Measurements from ENCODE around the gene DNER.

Gene DNER

GRCh38 chr2:229486673-229487072 lies 227.7 kb downstream of the DNER start:
- DNase-seq (ENCODE audit: low read depth), result no peak

GRCh38 chr2:229485857-229486256 lies 228.5 kb downstream of the DNER start:
- no peak for DNase-seq (ENCODE audit: low read depth)

- DNase-seq (ENCODE audit: low read depth), result no peak
Measured at GRCh38 chr2:229477269-229477755, 237.0 kb downstream of the DNER start.

GRCh38 chr2:229475778-229476177 lies 238.6 kb downstream of the DNER start:
- no peak for DNase-seq (ENCODE audit: low read depth)

- DNase-seq (ENCODE audit: low read depth), result no peak
Measured at GRCh38 chr2:229474125-229474524, 240.2 kb downstream of the DNER start.

GRCh38 chr2:229470781-229471180 lies 243.6 kb downstream of the DNER start:
- DNase-seq (ENCODE audit: low read depth), result no peak

GRCh38 chr2:229467783-229468182 lies 246.6 kb downstream of the DNER start:
- no peak for DNase-seq (ENCODE audit: low read depth)

- no peak for DNase-seq (ENCODE audit: low read depth)
Measured at GRCh38 chr2:229463841-229464346, 250.5 kb downstream of the DNER start.

GRCh38 chr2:229462112-229462511 lies 252.2 kb downstream of the DNER start:
- DNase-seq (ENCODE audit: low read depth), result no peak

GRCh38 chr2:229456091-229456490 lies 258.3 kb downstream of the DNER start:
- DNase-seq (ENCODE audit: low read depth), result no peak

- peak; percentile 29 for DNase-seq (ENCODE audit: low read depth)
Measured at GRCh38 chr2:229454934-229455631, 259.3 kb downstream of the DNER start.

GRCh38 chr2:229453230-229453629 lies 261.1 kb downstream of the DNER start:
- no peak for DNase-seq (ENCODE audit: low read depth)

GRCh38 chr2:229451852-229452251 lies 262.5 kb downstream of the DNER start:
- no peak for DNase-seq (ENCODE audit: low read depth)

GRCh38 chr2:229447227-229447626 lies 267.1 kb downstream of the DNER start:
- no peak for DNase-seq (ENCODE audit: low read depth)

GRCh38 chr2:229446350-229446749 lies 268.0 kb downstream of the DNER start:
- DNase-seq (ENCODE audit: low read depth), result no peak

GRCh38 chr2:229445501-229446211 lies 268.7 kb downstream of the DNER start:
- peak; percentile 24 for DNase-seq (ENCODE audit: low read depth)

GRCh38 chr2:229445019-229445418 lies 269.3 kb downstream of the DNER start:
- peak; percentile 73 for DNase-seq (ENCODE audit: low read depth)

- no peak for DNase-seq (ENCODE audit: low read depth)
Measured at GRCh38 chr2:229443546-229444268, 270.6 kb downstream of the DNER start.

- no peak for DNase-seq (ENCODE audit: low read depth)
Measured at GRCh38 chr2:229443141-229443540, 271.2 kb downstream of the DNER start.

GRCh38 chr2:229438430-229439159 lies 275.8 kb downstream of the DNER start:
- DNase-seq (ENCODE audit: low read depth), result no peak

GRCh38 chr2:229437467-229437866 lies 276.9 kb downstream of the DNER start:
- no peak for DNase-seq (ENCODE audit: low read depth)

- no peak for DNase-seq (ENCODE audit: low read depth)
Measured at GRCh38 chr2:229434187-229434586, 280.2 kb downstream of the DNER start.
